Lung (tissue), 12 donors: ENCODE results near the gene ATF7IP. TPM values are rescaled to one million over a fixed set of nuclear protein-coding genes. Genes with fewer than 3 reads are reported as not detected.

Experiments
- ATAC-seq: fragments of 200-7000 bp; cut with Tn5 transposase; one replicate; pipeline ENCODE4 v1.9.1; 2020; ENCODE audit warnings: moderate number of reproducible peaks; ENCODE audit not compliant: insufficient read depth, low FRiP score
- DNase-seq, 3 donors: peaks; one replicate each; pipeline ENCODE4 v3.0.0-alpha.2; 2013 to 2017
- H3K27ac ChIP-seq, 2 donors: one replicate each; pipeline ENCODE4 v1.5.1; 2013; ENCODE audit warnings: mild to moderate bottlenecking in 2 of 2, moderate library complexity in 2 of 2, control low read depth in 1 of 2, inconsistent platforms in 1 of 2, low read depth in 1 of 2, low read length in 1 of 2
- H3K27me3 ChIP-seq, 3 donors: one replicate each; pipeline ENCODE4 v1.5.1; 2013; ENCODE audit warnings: low read length in 2 of 3; ENCODE audit not compliant: control insufficient read depth in 3 of 3, insufficient read depth in 3 of 3
- H3K36me3 ChIP-seq, 4 donors: one replicate each; pipeline ENCODE4 v1.5.1; 2013; ENCODE audit warnings: low read length in 4 of 4, mild to moderate bottlenecking in 1 of 4, moderate library complexity in 1 of 4; ENCODE audit not compliant: control insufficient read depth in 4 of 4, insufficient read depth in 4 of 4
- H3K4me1 ChIP-seq, 5 donors: one replicate each; pipeline ENCODE4 v1.5.1; 2013; ENCODE audit warnings: low read length in 5 of 5, mild to moderate bottlenecking in 2 of 5, moderate library complexity in 1 of 5; ENCODE audit not compliant: control insufficient read depth in 5 of 5, insufficient read depth in 5 of 5
- H3K4me3 ChIP-seq: one replicate; pipeline ENCODE4 v1.5.1; 2013; ENCODE audit warnings: mild to moderate bottlenecking, control low read depth, moderate library complexity
- H3K9ac ChIP-seq, 2 donors: one replicate each; pipeline ENCODE4 v1.5.1; 2013; ENCODE audit warnings: low read length in 2 of 2, control low read depth in 1 of 2; ENCODE audit not compliant: insufficient read depth in 1 of 2
- H3K9me3 ChIP-seq, 4 donors: one replicate each; pipeline ENCODE4 v1.5.1; 2013; ENCODE audit warnings: low read length in 3 of 4, mild to moderate bottlenecking in 1 of 4, moderate library complexity in 1 of 4; ENCODE audit not compliant: control insufficient read depth in 4 of 4, insufficient read depth in 3 of 4
- whole genome bisulfite sequencing, 2 donors: extraction: QIAGEN DNeasy Blood & Tissue Kit; methylation state at CpG; one replicate each; pipeline ENCODE4 v1.1.7; 2013; 5-methylcytosine and 5-hydroxymethylcytosine counted together
- polyA plus RNA-seq, 2 donors: library from polyadenylated mRNA; stranded (reverse); fragments of 200-250 nt; gene quantifications; one replicate each; pipeline ENCODE4 v1.2.1, GENCODE V29; 2013
- total RNA-seq, 2 donors: library from RNA; depleted of rRNA in 1 of 2; stranded (reverse); fragments of >200 nt in 1 of 2; gene quantifications; one replicate each; pipeline ENCODE4 v1.2.1, GENCODE V29; 2014 to 2021
- TF ChIP-seq, protein P1 (sequence below): IDR thresholded peaks from 2 replicates; pipeline ENCODE4 v1.5.1; 2012; ENCODE audit warnings: mild to moderate bottlenecking; ENCODE audit errors: control extremely low read depth, extremely low read depth
- donor health status: control.
- donor health status: control.
- donor health status: Bipolar disorder and iron deficiency.
- donor health status: healthy.
- donor health status: DM: yes; HTN: yes; CAD: no.

ATF7IP gene
- total and polyA plus RNA-seq, 4 donors = 6.9 to 122 (median 33.1) TPM

DNA sequence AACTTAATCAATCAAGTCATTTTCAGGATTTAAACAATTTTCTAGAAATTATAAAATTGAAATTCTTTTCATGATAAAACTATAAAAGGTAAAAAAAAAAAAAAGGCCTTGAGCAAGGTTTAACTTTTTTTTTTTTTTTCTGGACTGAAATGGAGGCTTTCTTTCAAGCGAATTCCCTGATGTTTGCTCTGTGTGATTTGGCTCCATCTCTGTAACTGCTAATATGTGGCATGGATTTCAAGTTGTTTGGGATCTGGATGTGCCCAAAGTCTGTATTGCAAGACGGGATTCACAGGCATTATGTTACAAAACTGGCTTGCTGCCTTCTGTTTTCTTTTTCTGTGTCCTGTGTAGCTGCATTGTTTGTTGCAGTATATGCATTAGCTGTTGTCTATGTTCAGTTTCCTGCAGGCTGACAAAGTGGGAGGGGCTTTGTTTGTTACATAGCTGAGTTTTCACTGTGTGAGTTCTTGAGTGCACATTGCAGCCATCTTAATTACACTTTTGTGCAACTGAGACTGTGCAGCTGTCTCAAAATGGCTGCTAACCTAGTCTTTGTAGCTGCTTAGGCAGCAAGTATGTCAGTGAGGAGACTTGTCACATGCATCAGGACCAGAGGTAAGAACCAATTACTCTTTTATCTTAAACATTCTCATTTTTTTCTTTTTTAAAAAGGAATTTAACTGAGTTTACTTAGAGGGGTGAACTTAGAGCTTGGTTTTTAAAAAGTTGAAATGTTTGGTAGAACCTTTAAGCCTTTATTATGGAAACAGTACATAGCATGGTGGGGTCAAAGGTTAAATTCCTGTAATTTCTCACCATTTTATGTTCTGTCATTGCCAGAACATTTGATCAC lies 19.5 kb downstream of the ATF7IP start:
- TF ChIP-seq, protein P1, sequence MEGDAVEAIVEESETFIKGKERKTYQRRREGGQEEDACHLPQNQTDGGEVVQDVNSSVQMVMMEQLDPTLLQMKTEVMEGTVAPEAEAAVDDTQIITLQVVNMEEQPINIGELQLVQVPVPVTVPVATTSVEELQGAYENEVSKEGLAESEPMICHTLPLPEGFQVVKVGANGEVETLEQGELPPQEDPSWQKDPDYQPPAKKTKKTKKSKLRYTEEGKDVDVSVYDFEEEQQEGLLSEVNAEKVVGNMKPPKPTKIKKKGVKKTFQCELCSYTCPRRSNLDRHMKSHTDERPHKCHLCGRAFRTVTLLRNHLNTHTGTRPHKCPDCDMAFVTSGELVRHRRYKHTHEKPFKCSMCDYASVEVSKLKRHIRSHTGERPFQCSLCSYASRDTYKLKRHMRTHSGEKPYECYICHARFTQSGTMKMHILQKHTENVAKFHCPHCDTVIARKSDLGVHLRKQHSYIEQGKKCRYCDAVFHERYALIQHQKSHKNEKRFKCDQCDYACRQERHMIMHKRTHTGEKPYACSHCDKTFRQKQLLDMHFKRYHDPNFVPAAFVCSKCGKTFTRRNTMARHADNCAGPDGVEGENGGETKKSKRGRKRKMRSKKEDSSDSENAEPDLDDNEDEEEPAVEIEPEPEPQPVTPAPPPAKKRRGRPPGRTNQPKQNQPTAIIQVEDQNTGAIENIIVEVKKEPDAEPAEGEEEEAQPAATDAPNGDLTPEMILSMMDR = no peak
- peak; percentile 84 for ATAC-seq
- Histone ChIP-seq H3K4me3 (no peak overlapping the region), H3K9me3 (peaks cover 0 to 8% (median 2%) of the 10 kb centered on the region in 4 donors), H3K27me3 (no peaks in the 10 kb centered on the region), H3K4me1 (peaks cover 0 to 7% (median 5%) of the 10 kb centered on the region in 5 donors), H3K27ac (peak overlapping the region; percentile 55 to 59), H3K9ac (peak overlapping the region in 1 of 2 donors; percentile 56), H3K36me3 (peaks cover 0 to 8% (median 0%) of the 10 kb centered on the region in 4 donors)
- DNase-seq = peak; percentile 81 to 96 (median 96)
- WGBS, 2 donors = 6 to 8% methylated on average over 2 of the region's 2 CpGs

DNA sequence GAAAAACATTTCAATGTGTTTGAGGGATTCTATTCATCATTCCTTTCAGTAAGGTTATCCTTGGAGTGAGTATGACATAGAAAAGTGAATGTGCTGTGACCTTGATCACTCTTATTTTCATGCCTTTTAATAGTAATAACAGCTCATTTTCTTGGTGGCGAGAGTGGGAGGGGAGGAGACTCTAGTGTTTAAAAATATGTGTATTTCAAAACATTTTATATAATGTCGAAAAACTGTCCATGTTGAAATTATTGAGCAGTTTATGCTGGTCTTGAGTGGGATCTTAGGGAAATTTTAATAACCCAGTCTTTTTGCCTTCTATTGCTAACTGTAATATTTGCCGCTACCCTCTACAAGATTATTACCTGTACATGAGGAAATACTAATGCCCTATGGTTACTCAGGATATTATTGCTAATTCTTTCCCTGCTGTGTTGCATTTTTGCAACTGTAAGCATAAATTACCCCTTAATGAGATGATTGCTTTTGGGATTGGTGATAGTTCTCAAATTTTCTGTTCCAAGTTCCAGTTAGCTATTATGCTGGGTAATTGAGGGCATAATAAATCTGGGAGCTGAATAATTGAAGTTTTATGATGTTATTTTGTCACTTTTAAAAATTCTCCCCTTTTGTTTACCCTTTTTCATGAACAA lies 21.9 kb downstream of the ATF7IP start:
- Histone ChIP-seq H3K4me3 (no peak overlapping the region), H3K36me3 (peaks cover 0 to 3% (median 1%) of the 10 kb centered on the region in 4 donors), H3K27ac (no peak overlapping the region), H3K9me3 (peaks cover 0 to 3% (median under 1%) of the 10 kb centered on the region in 4 donors), H3K4me1 (peaks cover 0 to 9% (median 7%) of the 10 kb centered on the region in 5 donors), H3K9ac (no peak overlapping the region), H3K27me3 (no peaks in the 10 kb centered on the region)
- WGBS, 2 donors = 66 to 85% methylated on average over 3 of the region's 3 CpGs
- ATAC-seq = no peak
- DNase-seq = no peak
- TF ChIP-seq, protein P1 = no peak

DNA sequence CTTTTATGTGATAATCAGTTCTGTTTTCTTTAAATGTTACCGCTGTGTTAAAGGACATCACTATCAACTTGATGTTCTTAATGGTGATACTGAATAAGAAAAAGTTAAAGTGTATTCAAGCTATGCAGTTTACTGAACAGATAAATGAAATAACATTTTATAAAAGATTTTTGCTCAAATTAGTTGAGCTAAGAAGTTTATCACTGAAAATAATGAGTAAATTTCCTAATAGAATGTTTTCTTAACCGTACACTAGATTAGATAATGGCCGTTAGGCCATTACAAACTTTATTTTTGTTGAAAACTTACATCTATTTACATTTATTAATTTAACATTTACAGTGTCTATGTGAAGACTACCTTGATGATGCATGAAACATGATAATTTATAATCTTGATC lies 25.0 kb downstream of the ATF7IP start:
- Histone ChIP-seq H3K27ac (peak overlapping the region in 1 of 2 donors; percentile 33), H3K9me3 (peaks cover 0 to 3% (median under 1%) of the 10 kb centered on the region in 4 donors), H3K4me3 (no peak overlapping the region), H3K36me3 (peaks cover 0 to 6% (median 1%) of the 10 kb centered on the region in 4 donors), H3K4me1 (peaks cover 0 to 19% (median 6%) of the 10 kb centered on the region in 5 donors), H3K9ac (no peak overlapping the region), H3K27me3 (no peaks in the 10 kb centered on the region)
- TF ChIP-seq, protein P1 = no peak
- ATAC-seq = no peak
- DNase-seq = no peak
- 86 to 89% methylated on average over 3 of the region's 3 CpGs for WGBS, 2 donors
